ENCODE results near the gene DIP2C.

- TF ChIP-seq, protein P1, sequence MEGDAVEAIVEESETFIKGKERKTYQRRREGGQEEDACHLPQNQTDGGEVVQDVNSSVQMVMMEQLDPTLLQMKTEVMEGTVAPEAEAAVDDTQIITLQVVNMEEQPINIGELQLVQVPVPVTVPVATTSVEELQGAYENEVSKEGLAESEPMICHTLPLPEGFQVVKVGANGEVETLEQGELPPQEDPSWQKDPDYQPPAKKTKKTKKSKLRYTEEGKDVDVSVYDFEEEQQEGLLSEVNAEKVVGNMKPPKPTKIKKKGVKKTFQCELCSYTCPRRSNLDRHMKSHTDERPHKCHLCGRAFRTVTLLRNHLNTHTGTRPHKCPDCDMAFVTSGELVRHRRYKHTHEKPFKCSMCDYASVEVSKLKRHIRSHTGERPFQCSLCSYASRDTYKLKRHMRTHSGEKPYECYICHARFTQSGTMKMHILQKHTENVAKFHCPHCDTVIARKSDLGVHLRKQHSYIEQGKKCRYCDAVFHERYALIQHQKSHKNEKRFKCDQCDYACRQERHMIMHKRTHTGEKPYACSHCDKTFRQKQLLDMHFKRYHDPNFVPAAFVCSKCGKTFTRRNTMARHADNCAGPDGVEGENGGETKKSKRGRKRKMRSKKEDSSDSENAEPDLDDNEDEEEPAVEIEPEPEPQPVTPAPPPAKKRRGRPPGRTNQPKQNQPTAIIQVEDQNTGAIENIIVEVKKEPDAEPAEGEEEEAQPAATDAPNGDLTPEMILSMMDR (IDR thresholded peaks at IDR 0.05) = no peak
- no peak for TF ChIP-seq POLR2AphosphoS5 (IDR thresholded peaks at IDR 0.05)
These were observed 450.4 kb downstream of the DIP2C start for GRCh38 chr10:239109-239508.

Data from stomach (tissue), 4 donors.